Uterus (tissue), 4 donors: ENCODE measurements around the gene PSAPL1. TPM values are rescaled to one million over a fixed set of nuclear protein-coding genes. Genes with fewer than 3 reads are reported as not detected.

ENCODE experiments used
- DNase-seq, 2 donors: peaks; one replicate each; pipeline ENCODE4 v3.0.0-alpha.2; 2019 to 2020
- H3K27ac ChIP-seq, 2 donors: fragments of 200-600 bp; sonication (generic); 1 replicate in 1 of 2; 2 replicates in 1 of 2; pipeline ENCODE4 v1.5.1; 2016 to 2018
- H3K27me3 ChIP-seq, 2 donors: fragments of 200-600 bp; sonication (generic); one replicate each; pipeline ENCODE4 v1.5.1; 2018 to 2019; ENCODE audit warnings: control low read depth in 1 of 2
- H3K36me3 ChIP-seq, 2 donors: fragments of 200-600 bp; sonication (generic); one replicate each; pipeline ENCODE4 v1.5.1; 2019; ENCODE audit warnings: control low read depth in 1 of 2
- H3K4me1 ChIP-seq, 2 donors: fragments of 200-600 bp; sonication (generic); one replicate each; pipeline ENCODE4 v1.5.1; 2018 to 2019; ENCODE audit warnings: control low read depth in 1 of 2
- H3K4me3 ChIP-seq, 2 donors: fragments of 200-600 bp; sonication (generic); 1 replicate in 1 of 2; 2 replicates in 1 of 2; pipeline ENCODE4 v1.5.1; 2018 to 2019; ENCODE audit warnings: mild to moderate bottlenecking in 1 of 2
- H3K9me3 ChIP-seq, 2 donors: fragments of 200-600 bp; sonication (generic); one replicate each; pipeline ENCODE4 v1.5.1; 2019; ENCODE audit warnings: control low read depth in 1 of 2
- CTCF ChIP-seq, 4 experiments: fragments of 200-600 bp in 2 of 4; fragments of 450-650 bp in 2 of 4; sonication (generic) in 2 of 4; IDR thresholded peaks; one replicate each; pipeline ENCODE4 v1.5.1; 2016 to 2019; ENCODE audit warnings: antibody characterized with exemption in 4 of 4, mild to moderate bottlenecking in 2 of 4, moderate library complexity in 1 of 4
- POLR2A ChIP-seq, 2 donors: fragments of 450-650 bp; IDR thresholded peaks; one replicate each; pipeline ENCODE4 v1.6.1; 2016; ENCODE audit warnings: antibody characterized with exemption in 2 of 2, mild to moderate bottlenecking in 1 of 2, moderate library complexity in 1 of 2
- intact Hi-C: fragments of 100-400 bp; cut with DNase I; formaldehyde crosslinking; loops from one replicate; pipeline ENCODE4 v1.15.1; 2023; ENCODE audit warnings: low total_unique reads
- total RNA-seq, 4 donors: library from RNA; depleted of rRNA in 3 of 4; stranded (reverse); fragments of >200 nt in 3 of 4; gene quantifications; one replicate each; pipeline versions ENCODE4 v1.1.0 to v1.2.4, GENCODE V29; 2014 to 2023
- donor health status: DM: yes; HTN: yes; CAD: no.

Gene PSAPL1
- total RNA-seq, 4 donors from 2014 or later, result not detected

GRCh38 chr4:7423801-7424552 lies 10.8 kb downstream of the PSAPL1 start:
- no peaks in the 10 kb centered on the region for H3K4me1 ChIP-seq
- no peaks in the 10 kb centered on the region for H3K9me3 ChIP-seq
- no peak overlapping the region for H3K4me3 ChIP-seq
- no peaks in the 10 kb centered on the region for H3K36me3 ChIP-seq
- DNase-seq, result peak in 1 of 2 donors; percentile 14
- intact Hi-C loops, result no loop called here
- TF ChIP-seq CTCF (IDR thresholded peaks at IDR 0.05), result no peak
- no peak for TF ChIP-seq POLR2A (IDR thresholded peaks at IDR 0.05)
- H3K27ac ChIP-seq, result no peak overlapping the region
- no peaks in the 10 kb centered on the region for H3K27me3 ChIP-seq

GRCh38 chr4:7423391-7423790 lies 11.3 kb downstream of the PSAPL1 start:
- Histone ChIP-seq H3K9me3 (no peaks in the 10 kb centered on the region), H3K36me3 (no peaks in the 10 kb centered on the region), H3K27ac (no peak overlapping the region), H3K4me3 (no peak overlapping the region), H3K4me1 (no peaks in the 10 kb centered on the region), H3K27me3 (no peaks in the 10 kb centered on the region)
- no peak for TF ChIP-seq POLR2A (IDR thresholded peaks at IDR 0.05)
- TF ChIP-seq CTCF (IDR thresholded peaks at IDR 0.05), result no peak
- peak in 1 of 2 donors; percentile 7 for DNase-seq
- intact Hi-C loops, result no loop called here

GRCh38 chr4:7422898-7423180 lies 11.9 kb downstream of the PSAPL1 start:
- no peak for DNase-seq
- Histone ChIP-seq H3K27ac (no peak overlapping the region), H3K4me3 (no peak overlapping the region), H3K4me1 (no peaks in the 10 kb centered on the region), H3K27me3 (no peaks in the 10 kb centered on the region), H3K36me3 (no peaks in the 10 kb centered on the region), H3K9me3 (no peaks in the 10 kb centered on the region)
- intact Hi-C loops, result no loop called here
- TF ChIP-seq CTCF (IDR thresholded peaks at IDR 0.05), result no peak
- no peak for TF ChIP-seq POLR2A (IDR thresholded peaks at IDR 0.05)

- no peaks in the 10 kb centered on the region for H3K36me3 ChIP-seq
- H3K4me1 ChIP-seq, result no peaks in the 10 kb centered on the region
- no peaks in the 10 kb centered on the region for H3K9me3 ChIP-seq
- DNase-seq, result peak in 1 of 2 donors; percentile 5
- H3K4me3 ChIP-seq, result no peak overlapping the region
- H3K27ac ChIP-seq, result no peak overlapping the region
- intact Hi-C loops, result no loop called here
- H3K27me3 ChIP-seq, result no peaks in the 10 kb centered on the region
- TF ChIP-seq POLR2A (IDR thresholded peaks at IDR 0.05) (no peak), CTCF (IDR thresholded peaks at IDR 0.05) (no peak)
These were observed 12.4 kb downstream of the PSAPL1 start for GRCh38 chr4:7422151-7422897.
